ENCODE measurements around the gene USP35.

DNA sequence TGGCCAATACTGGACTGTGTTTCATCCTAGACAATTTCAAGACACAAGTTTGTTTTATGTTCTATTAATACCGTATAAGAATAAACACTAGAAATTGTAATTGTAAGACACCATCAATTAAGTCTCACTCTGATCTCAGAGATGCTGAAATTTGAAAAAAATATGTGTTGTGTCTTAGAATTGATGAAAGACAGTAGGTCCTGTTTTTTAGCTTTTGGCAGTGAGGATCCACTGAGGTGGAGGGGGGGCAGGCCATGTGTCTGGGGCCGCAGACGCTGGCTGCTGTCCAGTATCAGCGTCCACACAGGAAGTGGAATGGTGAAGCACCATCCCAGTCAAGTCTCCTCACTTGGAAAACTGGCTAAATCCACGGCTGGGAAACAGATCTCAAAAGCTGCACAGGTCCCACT lies 26.8 kb upstream of the USP35 start:
- TF ChIP-seq POLR2A (IDR thresholded peaks at IDR 0.05; ENCODE audit: low read depth, low read length) (no peak), SPI1 (IDR thresholded peaks at IDR 0.05; ENCODE audit: low read depth, low read length) (no peak), TAF1 (IDR thresholded peaks at IDR 0.05; ENCODE audit: low read depth, low read length) (no peak), POLR2AphosphoS5 (IDR thresholded peaks at IDR 0.05; ENCODE audit: low read depth, low read length) (no peak), PAX5 (IDR thresholded peaks at IDR 0.05; ENCODE audit: insufficient read depth, low read length, severe bottlenecking) (no peak)

All from GM12891 (cell line).